ENCODE results near the gene BTBD8.

Gene BTBD8

DNA sequence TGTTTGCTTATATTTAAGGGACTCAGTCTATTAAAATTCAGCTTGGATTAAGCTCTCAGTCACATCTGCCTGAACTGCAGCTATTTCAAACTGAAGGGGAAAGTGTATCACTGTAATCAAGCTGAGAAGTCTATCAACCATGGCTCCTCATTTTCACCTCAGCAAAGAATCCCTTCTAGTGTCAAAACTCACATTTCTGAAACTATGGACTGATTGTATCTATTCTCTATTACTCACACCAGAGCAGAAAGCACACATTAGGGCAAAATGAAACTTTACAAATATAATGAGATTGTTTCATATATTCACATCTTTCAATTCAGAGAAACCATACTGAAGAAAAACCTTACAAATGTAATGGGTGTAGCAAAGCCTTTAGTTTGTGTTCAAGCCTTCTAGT lies 123.0 kb downstream of the BTBD8 start:
- ChIA-PET CTCF (no interaction called here), POLR2A (no interaction called here)
- TF ChIP-seq, protein P1, sequence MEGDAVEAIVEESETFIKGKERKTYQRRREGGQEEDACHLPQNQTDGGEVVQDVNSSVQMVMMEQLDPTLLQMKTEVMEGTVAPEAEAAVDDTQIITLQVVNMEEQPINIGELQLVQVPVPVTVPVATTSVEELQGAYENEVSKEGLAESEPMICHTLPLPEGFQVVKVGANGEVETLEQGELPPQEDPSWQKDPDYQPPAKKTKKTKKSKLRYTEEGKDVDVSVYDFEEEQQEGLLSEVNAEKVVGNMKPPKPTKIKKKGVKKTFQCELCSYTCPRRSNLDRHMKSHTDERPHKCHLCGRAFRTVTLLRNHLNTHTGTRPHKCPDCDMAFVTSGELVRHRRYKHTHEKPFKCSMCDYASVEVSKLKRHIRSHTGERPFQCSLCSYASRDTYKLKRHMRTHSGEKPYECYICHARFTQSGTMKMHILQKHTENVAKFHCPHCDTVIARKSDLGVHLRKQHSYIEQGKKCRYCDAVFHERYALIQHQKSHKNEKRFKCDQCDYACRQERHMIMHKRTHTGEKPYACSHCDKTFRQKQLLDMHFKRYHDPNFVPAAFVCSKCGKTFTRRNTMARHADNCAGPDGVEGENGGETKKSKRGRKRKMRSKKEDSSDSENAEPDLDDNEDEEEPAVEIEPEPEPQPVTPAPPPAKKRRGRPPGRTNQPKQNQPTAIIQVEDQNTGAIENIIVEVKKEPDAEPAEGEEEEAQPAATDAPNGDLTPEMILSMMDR (IDR thresholded peaks at IDR 0.05; ENCODE audit: insufficient read depth, low read length, missing control alignments): no peak

DNA sequence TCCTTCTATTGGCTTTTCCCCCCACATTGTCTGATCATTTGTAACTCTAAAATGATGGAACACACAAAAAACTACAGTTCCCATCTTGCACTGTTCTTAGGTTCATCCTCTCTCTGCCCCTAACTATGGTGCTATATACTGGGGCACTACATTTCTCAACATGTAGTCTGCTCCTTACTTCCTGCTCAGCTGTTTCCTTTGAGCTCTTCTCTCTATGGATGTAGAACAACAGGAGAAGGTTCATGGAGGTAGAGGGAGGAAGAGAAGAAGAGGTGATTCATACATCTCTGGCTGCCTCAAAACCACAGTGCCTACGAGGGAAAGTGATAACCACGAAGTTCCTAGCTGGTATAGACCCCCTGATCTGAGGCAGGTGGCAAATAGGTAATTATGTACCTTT lies 130.6 kb downstream of the BTBD8 start:
- POLR2A ChIA-PET: interaction anchor here (0.5 kb wide), 1 partner anchor 69 kb away, joined by 5 read pairs; no protein-coding TSS in a partner anchor
- TF ChIP-seq, protein P1 (IDR thresholded peaks at IDR 0.05; ENCODE audit: insufficient read depth, low read length, missing control alignments): no peak
- H3K4me3 ChIP-seq (ENCODE audit: low read depth, low read length): no peak overlapping the region
- CTCF ChIA-PET: interaction anchor here (0.8 kb wide), 1 partner anchor 69 kb away, joined by 4 read pairs; no protein-coding TSS in a partner anchor
- no peak for DNase-seq (ENCODE audit: low read depth, low spot score)

More for the DNA sequence above, 123.0 kb downstream of the BTBD8 start:
- no peak overlapping the region for H3K4me3 ChIP-seq (ENCODE audit: low read depth, low read length)
- no peak for DNase-seq (ENCODE audit: low read depth, low spot score)

DNA sequence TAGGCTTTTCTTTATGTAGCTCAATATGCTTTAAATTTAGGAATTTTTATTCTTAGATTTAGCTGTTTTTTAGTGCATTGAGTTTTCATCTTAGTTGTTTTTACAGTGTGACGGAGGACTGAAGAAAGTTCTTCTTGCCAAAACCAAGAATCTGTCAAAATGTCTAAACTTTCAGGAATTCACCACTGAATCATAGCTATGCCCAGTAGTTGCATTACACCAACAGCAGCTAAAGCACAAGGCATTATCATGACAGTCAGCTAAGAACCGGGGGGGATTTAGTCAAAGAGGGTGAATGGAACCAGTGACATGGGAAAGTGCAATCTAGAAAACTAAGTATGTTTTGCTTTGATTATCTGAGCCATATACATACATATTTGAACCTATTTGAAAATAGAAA lies 131.0 kb downstream of the BTBD8 start:
- TF ChIP-seq, protein P1 (IDR thresholded peaks at IDR 0.05; ENCODE audit: insufficient read depth, low read length, missing control alignments): no peak
- DNase-seq (ENCODE audit: low read depth, low spot score): peak; percentile 58
- POLR2A ChIA-PET: interaction anchor here (0.5 kb wide), 1 partner anchor 68 kb away, joined by 5 read pairs; no protein-coding TSS in a partner anchor
- no peak overlapping the region for H3K4me3 ChIP-seq (ENCODE audit: low read depth, low read length)
- CTCF ChIA-PET: interaction anchor here (0.8 kb wide), 1 partner anchor 69 kb away, joined by 4 read pairs; no protein-coding TSS in a partner anchor

DNA sequence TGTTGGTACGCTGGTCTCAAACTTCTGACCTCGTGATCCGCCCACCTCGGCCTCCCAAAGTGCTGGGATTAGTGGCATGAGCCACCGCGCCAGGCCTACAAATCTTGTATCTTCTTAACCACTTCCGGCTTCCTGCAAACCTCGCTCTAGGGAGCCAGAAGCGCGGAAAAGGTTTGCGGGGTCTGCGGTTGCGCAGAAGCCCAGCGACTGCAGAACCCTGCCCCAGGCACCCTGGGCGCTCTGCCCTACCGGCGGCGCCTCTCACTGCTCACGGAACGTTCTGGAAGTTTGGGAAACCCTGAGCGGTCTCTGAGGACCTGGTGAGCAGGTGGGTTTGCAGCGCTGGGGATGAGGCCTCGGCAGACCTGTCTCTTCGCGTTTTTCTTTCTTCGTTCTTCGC lies 137.6 kb downstream of the BTBD8 start, which contains the start of gene C1orf146:
Gene C1orf146, plus strand, starts transcription at position 195 of the 400 bp plus-strand sequence. CDS start 13,506 bp downstream, outside the sequence.
- CTCF ChIA-PET: no interaction called here

DNA sequence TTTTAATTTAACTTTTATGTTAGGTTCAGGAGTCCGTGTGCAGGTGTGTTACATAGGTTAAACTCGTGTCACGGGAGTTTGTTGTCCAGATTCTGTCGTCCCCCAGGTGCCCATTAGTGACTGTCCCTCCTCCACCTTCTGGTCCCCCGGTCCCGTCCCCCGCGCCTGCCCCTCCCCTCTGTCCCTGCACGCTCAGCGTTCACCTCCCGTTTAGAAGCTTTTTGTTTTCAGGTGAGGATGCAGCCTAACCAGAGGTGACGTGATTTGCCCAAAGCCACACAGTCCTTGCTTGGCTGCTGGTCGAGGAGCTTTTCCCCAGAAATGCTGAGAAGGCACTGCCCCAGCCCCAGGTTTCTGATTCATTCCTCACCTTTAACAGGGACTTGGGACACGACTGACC lies 138.4 kb downstream of the BTBD8 start:
- TF ChIP-seq, protein P1 (IDR thresholded peaks at IDR 0.05; ENCODE audit: insufficient read depth, low read length, missing control alignments): no peak
- DNase-seq (ENCODE audit: low read depth, low spot score): no peak
- ChIA-PET CTCF (interaction anchor here (0.6 kb wide), 1 partner anchor 18 kb away, joined by 3 read pairs; no protein-coding TSS in a partner anchor), POLR2A (no interaction called here)
- no peak overlapping the region for H3K4me3 ChIP-seq (ENCODE audit: low read depth, low read length)

More for the DNA sequence above, 137.6 kb downstream of the BTBD8 start, which contains the start of gene C1orf146:
- POLR2A ChIA-PET: no interaction called here
- TF ChIP-seq, protein P1 (IDR thresholded peaks at IDR 0.05; ENCODE audit: insufficient read depth, low read length, missing control alignments): no peak
- no peak for DNase-seq (ENCODE audit: low read depth, low spot score)
- H3K4me3 ChIP-seq (ENCODE audit: low read depth, low read length): no peak within 1 kb of the TSS

DNA sequence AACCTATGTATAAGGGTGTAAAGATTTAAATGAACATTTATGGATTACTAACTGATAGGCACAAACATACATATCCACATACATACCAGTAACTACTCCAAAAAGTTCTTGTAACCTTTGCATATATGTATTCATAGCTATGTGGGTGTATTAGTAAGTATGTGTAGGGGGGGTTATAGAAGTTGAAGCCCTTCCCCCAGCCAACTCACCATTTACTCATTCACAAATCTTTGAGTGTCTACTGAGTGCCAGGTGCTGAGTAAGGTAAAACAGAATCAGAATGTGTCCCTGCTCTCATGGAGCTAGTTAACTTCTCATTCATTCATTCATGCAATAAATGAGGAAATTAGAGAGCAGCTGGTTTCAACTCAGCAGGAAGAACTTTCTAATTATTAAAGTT lies 138.9 kb downstream of the BTBD8 start:
- CTCF ChIA-PET: interaction anchor here (0.6 kb wide), 1 partner anchor 19 kb away, joined by 3 read pairs; no protein-coding TSS in a partner anchor
- POLR2A ChIA-PET: no interaction called here
- no peak overlapping the region for H3K4me3 ChIP-seq (ENCODE audit: low read depth, low read length)
- TF ChIP-seq, protein P1 (IDR thresholded peaks at IDR 0.05; ENCODE audit: insufficient read depth, low read length, missing control alignments): no peak
- DNase-seq (ENCODE audit: low read depth, low spot score): no peak
